HUES6 (cell line): ENCODE measurements around the gene ABCG4.
"Not testable (repeated sequence)": the region's sequence is repeated elsewhere in the genome, so short reads cannot be mapped to it uniquely, and the experiment has no call there.

Experiments used
- H3K27ac ChIP-seq: 2 replicates; pipeline ENCODE4 v1.7.0; 2013; ENCODE audit warnings: low read depth, mild to moderate bottlenecking, low read length, inconsistent platforms
- H3K27me3 ChIP-seq: 2 replicates; pipeline ENCODE4 v1.6.1; 2013; ENCODE audit warnings: low read length; ENCODE audit not compliant: control insufficient read depth, insufficient read depth
- H3K36me3 ChIP-seq: 2 replicates; pipeline ENCODE4 v1.6.1; 2013; ENCODE audit warnings: low read length; ENCODE audit not compliant: control insufficient read depth, insufficient read depth
- H3K4me1 ChIP-seq: 2 replicates; pipeline ENCODE4 v1.6.1; 2013; ENCODE audit warnings: low read length; ENCODE audit not compliant: control insufficient read depth, insufficient read depth
- H3K4me3 ChIP-seq: 2 replicates; pipeline ENCODE4 v1.5.1; 2013; ENCODE audit warnings: low read depth, low read length
- H3K9ac ChIP-seq: one replicate; pipeline ENCODE4 v1.6.1; 2013; ENCODE audit warnings: mild to moderate bottlenecking, low read length
- H3K9me3 ChIP-seq: 2 replicates; pipeline ENCODE4 v1.6.1; 2013; ENCODE audit warnings: low read depth, low read length; ENCODE audit not compliant: control insufficient read depth, insufficient read depth

The ABCG4 gene

DNA sequence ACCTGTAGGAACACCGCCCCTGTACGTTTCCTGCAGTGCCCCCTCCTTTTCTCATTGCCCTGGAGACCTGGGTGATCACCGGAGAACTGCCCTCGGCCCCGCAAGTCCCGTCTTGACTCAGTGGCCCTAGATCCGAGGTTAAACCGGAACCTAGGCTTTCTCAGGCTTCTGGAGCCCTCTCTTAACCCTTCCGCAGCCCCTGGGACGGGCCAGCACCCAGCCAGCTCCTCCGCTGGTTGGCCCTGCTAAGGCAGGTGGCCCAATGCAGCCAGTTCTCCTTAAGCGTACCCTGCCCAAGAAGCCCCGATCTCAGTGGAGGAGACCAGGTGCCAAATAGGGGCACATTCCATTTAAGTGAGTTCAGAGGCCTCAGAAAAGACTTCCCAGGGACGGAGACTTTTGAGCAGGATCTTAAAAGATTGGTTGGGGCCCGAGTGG is 20.4 kb downstream of the ABCG4 start:
- no peaks in the 10 kb centered on the region for H3K27me3 ChIP-seq
- peaks cover 21% of the 10 kb centered on the region for H3K4me1 ChIP-seq
- H3K9ac ChIP-seq, result peak overlapping the region; percentile 85
- H3K9me3 ChIP-seq, result no peaks in the 10 kb centered on the region
- peaks cover 4% of the 10 kb centered on the region; the same call in 1 of the 2 replicates for H3K36me3 ChIP-seq
- peak overlapping the region; percentile 78 for H3K4me3 ChIP-seq
- H3K27ac ChIP-seq, result peak overlapping the region; percentile 73

GRCh38 chr11:119172513-119172912 is 23.7 kb downstream of the ABCG4 start:
- no peaks in the 10 kb centered on the region for H3K9me3 ChIP-seq
- H3K4me1 ChIP-seq, result peaks cover 12% of the 10 kb centered on the region; the same call in 1 of the 2 replicates
- H3K9ac ChIP-seq, result no peak overlapping the region
- H3K36me3 ChIP-seq, result peaks cover 11% of the 10 kb centered on the region
- no peak overlapping the region for H3K4me3 ChIP-seq
- H3K27me3 ChIP-seq, result no peaks in the 10 kb centered on the region
- no peak overlapping the region for H3K27ac ChIP-seq

DNA sequence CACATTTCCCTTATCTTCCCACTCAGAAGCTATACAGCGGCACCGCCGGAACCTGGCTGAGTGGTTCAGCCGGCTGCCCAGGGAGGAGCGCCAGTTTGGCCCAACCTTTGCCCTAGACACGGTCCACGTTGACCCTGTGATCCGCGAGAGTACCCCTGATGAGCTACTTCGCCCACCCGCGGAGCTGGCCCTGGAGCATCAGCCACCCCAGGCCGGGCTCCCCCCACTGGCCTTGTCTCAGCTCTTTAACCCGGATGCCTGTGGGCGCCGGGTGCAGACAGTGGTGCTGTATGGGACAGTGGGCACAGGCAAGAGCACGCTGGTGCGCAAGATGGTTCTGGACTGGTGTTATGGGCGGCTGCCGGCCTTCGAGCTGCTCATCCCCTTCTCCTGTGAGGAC is 24.6 kb downstream of the ABCG4 start:
- no peak overlapping the region for H3K4me3 ChIP-seq
- H3K9ac ChIP-seq, result no peak overlapping the region
- H3K4me1 ChIP-seq, result 0 out of 2 replicates have a peak, but pooled peaks cover 6% of the 10 kb centered on the region
- H3K27ac ChIP-seq, result no peak overlapping the region
- no peaks in the 10 kb centered on the region for H3K9me3 ChIP-seq
- peaks cover 15% of the 10 kb centered on the region for H3K36me3 ChIP-seq
- H3K27me3 ChIP-seq, result no peaks in the 10 kb centered on the region

GRCh38 chr11:119175493-119176077 is 26.7 kb downstream of the ABCG4 start:
- H3K4me3 ChIP-seq, result no peak overlapping the region
- no peaks in the 10 kb centered on the region for H3K4me1 ChIP-seq
- no peaks in the 10 kb centered on the region for H3K27me3 ChIP-seq
- H3K36me3 ChIP-seq, result peaks cover 23% of the 10 kb centered on the region
- no peak overlapping the region for H3K27ac ChIP-seq
- H3K9me3 ChIP-seq, result no peaks in the 10 kb centered on the region
- no peak overlapping the region for H3K9ac ChIP-seq

GRCh38 chr11:119178166-119178680 is 29.4 kb downstream of the ABCG4 start:
- Histone ChIP-seq H3K9me3 (no peaks in the 10 kb centered on the region), H3K36me3 (peaks cover 29% of the 10 kb centered on the region), H3K4me1 (no peaks in the 10 kb centered on the region), H3K27me3 (no peaks in the 10 kb centered on the region), H3K9ac (no peak overlapping the region), H3K27ac (no peak overlapping the region), H3K4me3 (no peak overlapping the region)

GRCh38 chr11:119179342-119179741 is 30.5 kb downstream of the ABCG4 start:
- Histone ChIP-seq H3K4me1 (no peaks in the 10 kb centered on the region), H3K36me3 (peaks cover 25% of the 10 kb centered on the region), H3K9ac (no peak overlapping the region), H3K4me3 (no peak overlapping the region), H3K27me3 (no peaks in the 10 kb centered on the region), H3K9me3 (no peaks in the 10 kb centered on the region), H3K27ac (no peak overlapping the region)

GRCh38 chr11:119179983-119180382 is 31.1 kb downstream of the ABCG4 start:
- H3K27ac ChIP-seq, result no peak overlapping the region
- H3K4me3 ChIP-seq, result no peak overlapping the region
- H3K27me3 ChIP-seq, result no peaks in the 10 kb centered on the region
- peaks cover 18% of the 10 kb centered on the region for H3K36me3 ChIP-seq
- H3K9me3 ChIP-seq, result no peaks in the 10 kb centered on the region
- H3K9ac ChIP-seq, result peak overlapping the region; percentile 36
- H3K4me1 ChIP-seq, result no peaks in the 10 kb centered on the region

GRCh38 chr11:119180729-119181676 is 32.2 kb downstream of the ABCG4 start:
- Histone ChIP-seq H3K27ac (no peak overlapping the region), H3K36me3 (peaks cover 17% of the 10 kb centered on the region), H3K27me3 (no peaks in the 10 kb centered on the region), H3K4me1 (no peaks in the 10 kb centered on the region), H3K4me3 (no peak overlapping the region), H3K9ac (no peak overlapping the region), H3K9me3 (no peaks in the 10 kb centered on the region)

- Histone ChIP-seq H3K9me3 (no peaks in the 10 kb centered on the region), H3K27ac (no peak overlapping the region), H3K36me3 (peaks cover 17% of the 10 kb centered on the region), H3K4me3 (no peak overlapping the region), H3K4me1 (no peaks in the 10 kb centered on the region), H3K9ac (no peak overlapping the region), H3K27me3 (no peaks in the 10 kb centered on the region)
Observed at GRCh38 chr11:119181677-119182412, 33.0 kb downstream of the ABCG4 start.

- H3K9me3 ChIP-seq, H3K27ac ChIP-seq, H3K4me3 ChIP-seq, H3K27me3 ChIP-seq, H3K9ac ChIP-seq, H3K4me1 ChIP-seq: not testable (repeated sequence)
- peaks cover 14% of the 10 kb centered on the region; the same call in 1 of the 2 replicates for H3K36me3 ChIP-seq
Observed at GRCh38 chr11:119184399-119184798, 35.5 kb downstream of the ABCG4 start.
